SK-N-SH (cell line): ENCODE results near the gene PKD2L1. TPM values are rescaled to one million over a fixed set of nuclear protein-coding genes. Genes with fewer than 3 reads are reported as not detected.

Experiments
- CTCF ChIA-PET: fragments of 300-600, 350-600 bp; formaldehyde crosslinking; extraction: SDS; loops from one replicate; lab custom pipeline; 2021; lab: Yijun Ruan, JAX
- POLR2A ChIA-PET: fragments of 350-600 bp; sonication (Branson Sonifier 250); formaldehyde crosslinking; extraction: SDS; loops from one replicate; lab custom pipeline; 2020; ENCODE audit warnings: antibody characterized with exemption, inconsistent platforms; lab: Yijun Ruan, JAX
- DNase-seq: peaks from one replicate; pipeline ENCODE4 v3.0.0; 2012
- H2AFZ ChIP-seq: fragments of 200-600 bp; sonication (generic); 2 replicates; pipeline ENCODE4 v1.8.1; 2016; ENCODE audit warnings: antibody characterized with exemption, mild to moderate bottlenecking, low read depth
- H3F3A ChIP-seq: fragments of 200-600 bp; sonication (generic); replicated peaks from 2 replicates; pipeline ENCODE3; 2016; ENCODE audit warnings: antibody characterized with exemption, mild to moderate bottlenecking; ENCODE audit not compliant: insufficient read depth
- H3K27ac ChIP-seq, 2 experiments: fragments of 200-500 bp in 1 of 2; fragments of 200-600 bp in 1 of 2; sonication (Bioruptor generic) in 1 of 2; sonication (generic), shearing (Covaris generic) in 1 of 2; 2 replicates each; pipeline versions ENCODE4 v1.5.1 to v1.6.1; 2014 to 2016; ENCODE audit warnings: low read depth in 2 of 2, inconsistent platforms in 1 of 2, low read length in 1 of 2, mild to moderate bottlenecking in 1 of 2, mixed read lengths in 1 of 2
- H3K27me3 ChIP-seq: fragments of 200-600 bp; sonication (generic), shearing (Covaris generic); 2 replicates; pipeline ENCODE4 v1.6.1; 2016; ENCODE audit warnings: mixed run types; ENCODE audit not compliant: insufficient read depth
- H3K36me3 ChIP-seq, 2 experiments: fragments of 200-500 bp in 1 of 2; fragments of 200-600 bp in 1 of 2; sonication (Bioruptor generic) in 1 of 2; sonication (generic) in 1 of 2; replicated peaks in 1 of 2; 2 replicates each; pipeline versions ENCODE3 to v1.5.1; 2014 to 2016; ENCODE audit warnings: low read length in 1 of 2, mild to moderate bottlenecking in 1 of 2; ENCODE audit not compliant: insufficient read depth in 2 of 2, control insufficient read depth in 1 of 2
- H3K4me1 ChIP-seq, 2 experiments: fragments of 200-500 bp in 1 of 2; fragments of 200-600 bp in 1 of 2; sonication (Bioruptor generic) in 1 of 2; sonication (generic), shearing (Covaris generic) in 1 of 2; 2 replicates each; pipeline versions ENCODE4 v1.5.1 to v1.6.1; 2014 to 2016; ENCODE audit warnings: low read depth in 1 of 2, low read length in 1 of 2, mixed run types in 1 of 2; ENCODE audit not compliant: insufficient read depth in 2 of 2, control insufficient read depth in 1 of 2
- H3K4me2 ChIP-seq: fragments of 200-600 bp; sonication (generic), shearing (Covaris generic); 2 replicates; pipeline ENCODE4 v1.6.1; 2017; ENCODE audit warnings: mixed run types
- H3K4me3 ChIP-seq, 2 experiments: fragments of 200-500 bp in 1 of 2; fragments of 200-600 bp in 1 of 2; sonication (Bioruptor generic) in 1 of 2; sonication (generic), shearing (Covaris generic) in 1 of 2; 2 replicates each; pipeline versions ENCODE4 v1.5.1 to v1.8.1; 2014 to 2016; ENCODE audit warnings: low read depth in 2 of 2, inconsistent platforms in 1 of 2, low read length in 1 of 2, mild to moderate bottlenecking in 1 of 2, mixed read lengths in 1 of 2, moderate library complexity in 1 of 2
- H3K79me2 ChIP-seq: fragments of 200-600 bp; sonication (generic); 2 replicates; pipeline ENCODE4 v1.8.1; 2017; ENCODE audit warnings: mild to moderate bottlenecking; ENCODE audit not compliant: insufficient read depth
- H3K9ac ChIP-seq: fragments of 200-600 bp; sonication (generic); 2 replicates; pipeline ENCODE4 v1.6.1; 2017; ENCODE audit warnings: mixed run types
- H3K9me2 ChIP-seq: fragments of 200-600 bp; sonication (generic); 2 replicates; pipeline ENCODE4 v1.6.1; 2017; ENCODE audit warnings: mixed run types
- H3K9me3 ChIP-seq: fragments of 200-600 bp; sonication (generic); 2 replicates; pipeline ENCODE4 v1.6.1; 2017; ENCODE audit warnings: mixed run types, mild to moderate bottlenecking, moderate library complexity
- H4K20me1 ChIP-seq: fragments of 200-600 bp; sonication (generic); 2 replicates; pipeline ENCODE4 v1.6.1; 2017; ENCODE audit warnings: mild to moderate bottlenecking, mixed run types; ENCODE audit not compliant: insufficient read depth
- CHD2 ChIP-seq: fragments of 150-350 bp; IDR thresholded peaks from 2 replicates; pipeline ENCODE4 v1.6.1; 2018; ENCODE audit warnings: low read length; ENCODE audit not compliant: partially characterized antibody
- MEF2A ChIP-seq: IDR thresholded peaks from 2 replicates; pipeline ENCODE4 v1.4.0; 2012; ENCODE audit warnings: low read depth, borderline replicate concordance
- MXI1 ChIP-seq: IDR thresholded peaks from 2 replicates; pipeline ENCODE4 v1.6.1; 2012; ENCODE audit warnings: mild to moderate bottlenecking, low read depth, low read length, improper control_type of control experiment
- NRF1 ChIP-seq: IDR thresholded peaks from 2 replicates; pipeline ENCODE4 v1.6.1; 2012; ENCODE audit warnings: low read depth, mild to moderate bottlenecking, low read length
- TAF1 ChIP-seq: IDR thresholded peaks from 2 replicates; pipeline ENCODE4 v1.6.1; 2012; ENCODE audit warnings: low read depth, mild to moderate bottlenecking, low read length, moderate library complexity, borderline replicate concordance
- TCF12 ChIP-seq: IDR thresholded peaks from 2 replicates; pipeline ENCODE4 v1.4.0; 2012
- TEAD4 ChIP-seq: IDR thresholded peaks from 2 replicates; pipeline ENCODE4 v1.4.0; 2012; ENCODE audit warnings: mild to moderate bottlenecking, borderline replicate concordance; ENCODE audit not compliant: insufficient read depth
- WGBS: methylation state at CpG from one replicate; pipeline ENCODE4 v1.1.6; 2017; ENCODE audit warnings: low lambda C conversion rate; 5-methylcytosine and 5-hydroxymethylcytosine counted together
- polyA plus RNA-seq, 3 experiments: library from polyadenylated mRNA; depleted of rRNA; stranded (reverse); fragments of >200 nt; gene quantifications; 2 replicates each; pipeline ENCODE4 v1.2.3, GENCODE V29; 2012
- TF ChIP-seq, protein P1 (sequence below): IDR thresholded peaks from 2 replicates; pipeline ENCODE4 v1.6.1; 2012; ENCODE audit warnings: mild to moderate bottlenecking, low read depth, low read length, moderate library complexity
- TF ChIP-seq, protein P2 (sequence below): IDR thresholded peaks from 2 replicates; pipeline ENCODE4 v1.4.0; 2012; ENCODE audit warnings: low read depth, borderline replicate concordance
- TF ChIP-seq, protein P3 (sequence below): fragments of 150-350 bp; IDR thresholded peaks from 2 replicates; pipeline ENCODE4 v1.6.1; 2016; ENCODE audit warnings: mild to moderate bottlenecking, low read depth, low read length
- TF ChIP-seq, protein P4 (sequence below): IDR thresholded peaks from 2 replicates; pipeline ENCODE4 v1.4.0; 2012; ENCODE audit warnings: low read depth
- TF ChIP-seq, protein P5 (sequence below): IDR thresholded peaks from 2 replicates; pipeline ENCODE4; 2012
- TF ChIP-seq, protein P6 (sequence below): fragments of 200-600 bp; sonication (generic); IDR thresholded peaks from 2 replicates; pipeline ENCODE4 v1.6.1; 2017; ENCODE audit warnings: antibody characterized with exemption, mild to moderate bottlenecking, moderate library complexity

The PKD2L1 gene
- polyA plus RNA-seq, 1 of the 3 experiments (the other 2 are of a cell fraction) = not detected

DNA sequence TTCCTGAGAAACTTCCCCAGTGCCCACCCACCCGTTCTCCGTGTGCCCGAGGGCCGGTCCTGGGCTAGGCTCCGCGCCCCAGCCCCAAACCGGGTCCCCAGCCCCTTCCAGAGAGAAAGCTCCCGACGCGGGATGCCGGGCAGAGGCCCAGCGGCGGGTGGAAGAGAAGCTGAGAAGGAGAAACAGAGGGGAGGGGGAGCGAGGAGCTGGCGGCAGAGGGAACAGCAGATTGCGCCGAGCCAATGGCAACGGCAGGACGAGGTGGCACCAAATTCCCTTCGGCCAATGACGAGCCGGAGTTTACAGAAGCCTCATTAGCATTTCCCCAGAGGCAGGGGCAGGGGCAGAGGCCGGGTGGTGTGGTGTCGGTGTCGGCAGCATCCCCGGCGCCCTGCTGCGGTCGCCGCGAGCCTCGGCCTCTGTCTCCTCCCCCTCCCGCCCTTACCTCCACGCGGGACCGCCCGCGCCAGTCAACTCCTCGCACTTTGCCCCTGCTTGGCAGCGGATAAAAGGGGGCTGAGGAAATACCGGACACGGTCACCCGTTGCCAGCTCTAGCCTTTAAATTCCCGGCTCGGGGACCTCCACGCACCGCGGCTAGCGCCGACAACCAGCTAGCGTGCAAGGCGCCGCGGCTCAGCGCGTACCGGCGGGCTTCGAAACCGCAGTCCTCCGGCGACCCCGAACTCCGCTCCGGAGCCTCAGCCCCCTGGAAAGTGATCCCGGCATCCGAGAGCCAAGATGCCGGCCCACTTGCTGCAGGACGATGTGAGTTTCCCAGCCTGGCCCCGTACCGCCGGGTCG is 16.9 kb upstream of the PKD2L1 start, which contains the start of gene SCD (continued):
- TF ChIP-seq, protein P1, sequence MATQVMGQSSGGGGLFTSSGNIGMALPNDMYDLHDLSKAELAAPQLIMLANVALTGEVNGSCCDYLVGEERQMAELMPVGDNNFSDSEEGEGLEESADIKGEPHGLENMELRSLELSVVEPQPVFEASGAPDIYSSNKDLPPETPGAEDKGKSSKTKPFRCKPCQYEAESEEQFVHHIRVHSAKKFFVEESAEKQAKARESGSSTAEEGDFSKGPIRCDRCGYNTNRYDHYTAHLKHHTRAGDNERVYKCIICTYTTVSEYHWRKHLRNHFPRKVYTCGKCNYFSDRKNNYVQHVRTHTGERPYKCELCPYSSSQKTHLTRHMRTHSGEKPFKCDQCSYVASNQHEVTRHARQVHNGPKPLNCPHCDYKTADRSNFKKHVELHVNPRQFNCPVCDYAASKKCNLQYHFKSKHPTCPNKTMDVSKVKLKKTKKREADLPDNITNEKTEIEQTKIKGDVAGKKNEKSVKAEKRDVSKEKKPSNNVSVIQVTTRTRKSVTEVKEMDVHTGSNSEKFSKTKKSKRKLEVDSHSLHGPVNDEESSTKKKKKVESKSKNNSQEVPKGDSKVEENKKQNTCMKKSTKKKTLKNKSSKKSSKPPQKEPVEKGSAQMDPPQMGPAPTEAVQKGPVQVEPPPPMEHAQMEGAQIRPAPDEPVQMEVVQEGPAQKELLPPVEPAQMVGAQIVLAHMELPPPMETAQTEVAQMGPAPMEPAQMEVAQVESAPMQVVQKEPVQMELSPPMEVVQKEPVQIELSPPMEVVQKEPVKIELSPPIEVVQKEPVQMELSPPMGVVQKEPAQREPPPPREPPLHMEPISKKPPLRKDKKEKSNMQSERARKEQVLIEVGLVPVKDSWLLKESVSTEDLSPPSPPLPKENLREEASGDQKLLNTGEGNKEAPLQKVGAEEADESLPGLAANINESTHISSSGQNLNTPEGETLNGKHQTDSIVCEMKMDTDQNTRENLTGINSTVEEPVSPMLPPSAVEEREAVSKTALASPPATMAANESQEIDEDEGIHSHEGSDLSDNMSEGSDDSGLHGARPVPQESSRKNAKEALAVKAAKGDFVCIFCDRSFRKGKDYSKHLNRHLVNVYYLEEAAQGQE = no peak
- TF ChIP-seq MXI1 (peak; percentile 73), TCF12 (no peak), TEAD4 (no peak)
- TF ChIP-seq, protein P2, sequence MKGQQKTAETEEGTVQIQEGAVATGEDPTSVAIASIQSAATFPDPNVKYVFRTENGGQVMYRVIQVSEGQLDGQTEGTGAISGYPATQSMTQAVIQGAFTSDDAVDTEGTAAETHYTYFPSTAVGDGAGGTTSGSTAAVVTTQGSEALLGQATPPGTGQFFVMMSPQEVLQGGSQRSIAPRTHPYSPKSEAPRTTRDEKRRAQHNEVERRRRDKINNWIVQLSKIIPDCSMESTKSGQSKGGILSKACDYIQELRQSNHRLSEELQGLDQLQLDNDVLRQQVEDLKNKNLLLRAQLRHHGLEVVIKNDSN = no peak
- TF ChIP-seq, protein P3, sequence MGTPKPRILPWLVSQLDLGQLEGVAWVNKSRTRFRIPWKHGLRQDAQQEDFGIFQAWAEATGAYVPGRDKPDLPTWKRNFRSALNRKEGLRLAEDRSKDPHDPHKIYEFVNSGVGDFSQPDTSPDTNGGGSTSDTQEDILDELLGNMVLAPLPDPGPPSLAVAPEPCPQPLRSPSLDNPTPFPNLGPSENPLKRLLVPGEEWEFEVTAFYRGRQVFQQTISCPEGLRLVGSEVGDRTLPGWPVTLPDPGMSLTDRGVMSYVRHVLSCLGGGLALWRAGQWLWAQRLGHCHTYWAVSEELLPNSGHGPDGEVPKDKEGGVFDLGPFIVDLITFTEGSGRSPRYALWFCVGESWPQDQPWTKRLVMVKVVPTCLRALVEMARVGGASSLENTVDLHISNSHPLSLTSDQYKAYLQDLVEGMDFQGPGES = no peak
- TF ChIP-seq, protein P4, sequence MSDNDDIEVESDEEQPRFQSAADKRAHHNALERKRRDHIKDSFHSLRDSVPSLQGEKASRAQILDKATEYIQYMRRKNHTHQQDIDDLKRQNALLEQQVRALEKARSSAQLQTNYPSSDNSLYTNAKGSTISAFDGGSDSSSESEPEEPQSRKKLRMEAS = peak; percentile 42; the same call in 1 of the 2 replicates

DNA sequence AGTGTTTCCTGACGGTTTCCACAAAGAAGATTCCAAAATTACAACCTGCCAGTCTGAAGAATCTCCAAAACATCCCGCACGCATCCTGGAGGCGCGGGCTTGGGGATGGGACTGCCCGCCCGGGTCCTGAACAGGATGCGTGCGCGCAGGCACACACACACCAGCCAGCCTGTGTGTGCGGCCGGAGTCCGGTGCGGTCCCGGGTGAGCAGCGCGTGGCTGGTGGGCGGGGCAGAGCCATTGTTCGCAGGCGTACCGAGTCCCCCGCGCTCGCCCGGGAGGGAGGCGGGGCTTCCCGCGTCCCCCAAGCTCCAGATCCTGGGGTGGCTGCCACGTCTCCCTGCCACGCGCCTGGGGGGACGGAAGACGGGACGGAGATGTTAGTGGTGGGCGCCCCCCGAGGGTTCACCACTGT is 16.3 kb upstream of the PKD2L1 start:
- no peaks in the 10 kb centered on the region for H3K79me2 ChIP-seq
- peak overlapping the region; percentile 90 to 95 for H3K4me3 ChIP-seq
- TF ChIP-seq TAF1 (peak; percentile 43; the same call in 1 of the 2 replicates), NRF1 (peak; percentile 47), CHD2 (peak; percentile 11), MEF2A (no peak), MXI1 (peak; percentile 92)
- TF ChIP-seq, protein P5, sequence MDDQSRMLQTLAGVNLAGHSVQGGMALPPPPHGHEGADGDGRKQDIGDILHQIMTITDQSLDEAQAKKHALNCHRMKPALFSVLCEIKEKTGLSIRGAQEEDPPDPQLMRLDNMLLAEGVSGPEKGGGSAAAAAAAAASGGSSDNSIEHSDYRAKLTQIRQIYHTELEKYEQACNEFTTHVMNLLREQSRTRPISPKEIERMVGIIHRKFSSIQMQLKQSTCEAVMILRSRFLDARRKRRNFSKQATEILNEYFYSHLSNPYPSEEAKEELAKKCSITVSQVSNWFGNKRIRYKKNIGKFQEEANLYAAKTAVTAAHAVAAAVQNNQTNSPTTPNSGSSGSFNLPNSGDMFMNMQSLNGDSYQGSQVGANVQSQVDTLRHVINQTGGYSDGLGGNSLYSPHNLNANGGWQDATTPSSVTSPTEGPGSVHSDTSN = no peak
- TF ChIP-seq, protein P6, sequence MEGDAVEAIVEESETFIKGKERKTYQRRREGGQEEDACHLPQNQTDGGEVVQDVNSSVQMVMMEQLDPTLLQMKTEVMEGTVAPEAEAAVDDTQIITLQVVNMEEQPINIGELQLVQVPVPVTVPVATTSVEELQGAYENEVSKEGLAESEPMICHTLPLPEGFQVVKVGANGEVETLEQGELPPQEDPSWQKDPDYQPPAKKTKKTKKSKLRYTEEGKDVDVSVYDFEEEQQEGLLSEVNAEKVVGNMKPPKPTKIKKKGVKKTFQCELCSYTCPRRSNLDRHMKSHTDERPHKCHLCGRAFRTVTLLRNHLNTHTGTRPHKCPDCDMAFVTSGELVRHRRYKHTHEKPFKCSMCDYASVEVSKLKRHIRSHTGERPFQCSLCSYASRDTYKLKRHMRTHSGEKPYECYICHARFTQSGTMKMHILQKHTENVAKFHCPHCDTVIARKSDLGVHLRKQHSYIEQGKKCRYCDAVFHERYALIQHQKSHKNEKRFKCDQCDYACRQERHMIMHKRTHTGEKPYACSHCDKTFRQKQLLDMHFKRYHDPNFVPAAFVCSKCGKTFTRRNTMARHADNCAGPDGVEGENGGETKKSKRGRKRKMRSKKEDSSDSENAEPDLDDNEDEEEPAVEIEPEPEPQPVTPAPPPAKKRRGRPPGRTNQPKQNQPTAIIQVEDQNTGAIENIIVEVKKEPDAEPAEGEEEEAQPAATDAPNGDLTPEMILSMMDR = no peak
- TF ChIP-seq, protein P4 = peak; percentile 79
- H3K27ac ChIP-seq = peak overlapping the region in 1 of 2 experiments; percentile 94; a peak in 2 of 4 replicates
- no peaks in the 10 kb centered on the region for H3K27me3 ChIP-seq
- H3K4me1 ChIP-seq = peaks cover 0 to 48% of the 10 kb centered on the region in 2 experiments; a peak in 1 of 4 replicates
- peaks cover 0 to 27% of the 10 kb centered on the region in 2 experiments for H3K36me3 ChIP-seq
- H3F3A ChIP-seq = peaks cover 4% of the 10 kb centered on the region
- CTCF ChIA-PET = interaction anchor here (0.9 to 24.3 kb wide), 10 partner anchors 9 to 532 kb away, joined by 3 to 432 read pairs (median 4); partner anchors contain the start of gene HIF1AN
- peak overlapping the region; percentile 89; the same call in 1 of the 2 replicates for H2AFZ ChIP-seq
- H4K20me1 ChIP-seq = no peaks in the 10 kb centered on the region
- peak overlapping the region; percentile 96 for H3K4me2 ChIP-seq
- POLR2A ChIA-PET = interaction anchor here (0.8 to 4.0 kb wide), 14 partner anchors 9 to 173 kb away, joined by 3 to 53 read pairs (median 6); partner anchors contain the start of gene BLOC1S2
- H3K9me2 ChIP-seq = no peaks in the 10 kb centered on the region
- 1% methylated on average over 13 of the region's 36 CpGs for whole genome bisulfite sequencing
- peak; percentile 93 for DNase-seq
- H3K9ac ChIP-seq = peak overlapping the region; percentile 58; the same call in 1 of the 2 replicates
- H3K9me3 ChIP-seq = no peaks in the 10 kb centered on the region
